Measurements from ENCODE around the gene MED27. TPM values are rescaled to one million over a fixed set of nuclear protein-coding genes. Genes with fewer than 3 reads are reported as not detected.

The MED27 gene
- total RNA-seq, 3 donors from 2014 or later = 14.4 to 20.3 (median 15.8) TPM

- Histone ChIP-seq H3K36me3 (no peaks in the 10 kb centered on the region), H3K4me3 (no peak overlapping the region), H3K27me3 (no peaks in the 10 kb centered on the region), H3K4me1 (no peaks in the 10 kb centered on the region), H3K27ac (no peak overlapping the region), H3K9me3 (no peaks in the 10 kb centered on the region)
- DNase-seq (ENCODE audit: low spot score in 2 of 2) = no peak
- TF ChIP-seq POLR2AphosphoS5 (IDR thresholded peaks at IDR 0.05) (no peak), POLR2A (IDR thresholded peaks at IDR 0.05) (no peak)
- TF ChIP-seq, protein P1, sequence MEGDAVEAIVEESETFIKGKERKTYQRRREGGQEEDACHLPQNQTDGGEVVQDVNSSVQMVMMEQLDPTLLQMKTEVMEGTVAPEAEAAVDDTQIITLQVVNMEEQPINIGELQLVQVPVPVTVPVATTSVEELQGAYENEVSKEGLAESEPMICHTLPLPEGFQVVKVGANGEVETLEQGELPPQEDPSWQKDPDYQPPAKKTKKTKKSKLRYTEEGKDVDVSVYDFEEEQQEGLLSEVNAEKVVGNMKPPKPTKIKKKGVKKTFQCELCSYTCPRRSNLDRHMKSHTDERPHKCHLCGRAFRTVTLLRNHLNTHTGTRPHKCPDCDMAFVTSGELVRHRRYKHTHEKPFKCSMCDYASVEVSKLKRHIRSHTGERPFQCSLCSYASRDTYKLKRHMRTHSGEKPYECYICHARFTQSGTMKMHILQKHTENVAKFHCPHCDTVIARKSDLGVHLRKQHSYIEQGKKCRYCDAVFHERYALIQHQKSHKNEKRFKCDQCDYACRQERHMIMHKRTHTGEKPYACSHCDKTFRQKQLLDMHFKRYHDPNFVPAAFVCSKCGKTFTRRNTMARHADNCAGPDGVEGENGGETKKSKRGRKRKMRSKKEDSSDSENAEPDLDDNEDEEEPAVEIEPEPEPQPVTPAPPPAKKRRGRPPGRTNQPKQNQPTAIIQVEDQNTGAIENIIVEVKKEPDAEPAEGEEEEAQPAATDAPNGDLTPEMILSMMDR (IDR thresholded peaks at IDR 0.05) = no peak
- intact Hi-C loops (cut with DNase I; ENCODE audit: low total_unique reads) = no loop called here
Observed at GRCh38 chr9:131874916-131875670, 204.6 kb downstream of the MED27 start.

- TF ChIP-seq POLR2A (IDR thresholded peaks at IDR 0.05) = no peak
- H3K4me3 ChIP-seq = no peak overlapping the region
- H3K27me3 ChIP-seq = no peaks in the 10 kb centered on the region
- intact Hi-C loops (cut with DNase I; ENCODE audit: low total_unique reads) = no loop called here
- no peaks in the 10 kb centered on the region for H3K4me1 ChIP-seq
- no peaks in the 10 kb centered on the region for H3K9me3 ChIP-seq
- no peak for DNase-seq (ENCODE audit: low spot score in 2 of 2)
- H3K27ac ChIP-seq = no peak overlapping the region
- H3K36me3 ChIP-seq = no peaks in the 10 kb centered on the region
Observed at GRCh38 chr9:131874447-131874846, 205.2 kb downstream of the MED27 start.

GRCh38 chr9:131873891-131874440 is 205.7 kb downstream of the MED27 start:
- Histone ChIP-seq H3K4me3 (no peak overlapping the region), H3K36me3 (no peaks in the 10 kb centered on the region), H3K9me3 (no peaks in the 10 kb centered on the region), H3K27me3 (no peaks in the 10 kb centered on the region), H3K4me1 (no peaks in the 10 kb centered on the region), H3K27ac (no peak overlapping the region)
- TF ChIP-seq POLR2A (IDR thresholded peaks at IDR 0.05) = no peak
- TF ChIP-seq, protein P1 (IDR thresholded peaks at IDR 0.05) = no peak
- DNase-seq (ENCODE audit: low spot score in 2 of 2) = no peak
- intact Hi-C loops (cut with DNase I; ENCODE audit: low total_unique reads) = no loop called here

GRCh38 chr9:131873335-131873734 is 206.3 kb downstream of the MED27 start:
- H3K4me3 ChIP-seq = no peak overlapping the region
- TF ChIP-seq POLR2A (IDR thresholded peaks at IDR 0.05) = no peak
- H3K27ac ChIP-seq = no peak overlapping the region
- no peaks in the 10 kb centered on the region for H3K9me3 ChIP-seq
- no peaks in the 10 kb centered on the region for H3K27me3 ChIP-seq
- no peaks in the 10 kb centered on the region for H3K4me1 ChIP-seq
- DNase-seq (ENCODE audit: low spot score in 2 of 2) = no peak
- H3K36me3 ChIP-seq = no peaks in the 10 kb centered on the region
- intact Hi-C loops (cut with DNase I; ENCODE audit: low total_unique reads) = no loop called here

DNA sequence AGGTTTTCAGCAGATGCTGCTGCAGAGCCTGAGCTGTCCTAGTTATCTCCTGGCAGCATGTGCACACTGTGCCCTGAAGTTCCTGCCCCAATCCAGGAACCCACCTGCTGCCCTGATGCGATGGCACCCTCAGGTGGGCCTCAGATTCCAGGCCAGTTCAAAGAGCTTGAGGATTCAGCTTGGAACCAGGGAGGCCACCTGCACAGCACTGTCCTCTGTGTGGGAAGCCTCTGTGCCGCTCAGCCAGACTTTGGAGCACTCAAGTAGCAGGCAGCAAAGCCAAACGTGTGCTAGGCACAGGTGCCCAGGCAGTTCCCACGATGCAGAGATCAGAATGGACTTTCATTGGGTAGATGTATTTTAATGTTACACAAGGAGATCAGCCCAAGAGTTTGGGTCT is 207.0 kb downstream of the MED27 start:
- no peak overlapping the region for H3K4me3 ChIP-seq
- H3K9me3 ChIP-seq = no peaks in the 10 kb centered on the region
- intact Hi-C loops (cut with DNase I; ENCODE audit: low total_unique reads) = no loop called here
- no peaks in the 10 kb centered on the region for H3K4me1 ChIP-seq
- no peak overlapping the region for H3K27ac ChIP-seq
- H3K27me3 ChIP-seq = no peaks in the 10 kb centered on the region
- no peaks in the 10 kb centered on the region for H3K36me3 ChIP-seq
- no peak for DNase-seq (ENCODE audit: low spot score in 2 of 2)
- TF ChIP-seq POLR2A (IDR thresholded peaks at IDR 0.05) (no peak), POLR2AphosphoS5 (IDR thresholded peaks at IDR 0.05) (no peak)
- TF ChIP-seq, protein P1 (IDR thresholded peaks at IDR 0.05) = no peak

GRCh38 chr9:131872006-131872405 is 207.7 kb downstream of the MED27 start:
- DNase-seq (ENCODE audit: low spot score in 2 of 2) = no peak
- no peak overlapping the region for H3K4me3 ChIP-seq
- H3K4me1 ChIP-seq = no peaks in the 10 kb centered on the region
- no peaks in the 10 kb centered on the region for H3K9me3 ChIP-seq
- no peaks in the 10 kb centered on the region for H3K36me3 ChIP-seq
- intact Hi-C loops (cut with DNase I; ENCODE audit: low total_unique reads) = no loop called here
- TF ChIP-seq POLR2AphosphoS5 (IDR thresholded peaks at IDR 0.05) (no peak), POLR2A (IDR thresholded peaks at IDR 0.05) (no peak)
- TF ChIP-seq, protein P1 (IDR thresholded peaks at IDR 0.05) = no peak
- H3K27me3 ChIP-seq = no peaks in the 10 kb centered on the region
- H3K27ac ChIP-seq = no peak overlapping the region
